DOHH2 (cell line): ENCODE data around the gene STMN3.

Source experiments
- H3F3A ChIP-seq: fragments of 200-600 bp; sonication (generic), shearing (Covaris generic); 2 replicates; pipeline ENCODE4 v1.6.0; 2016; ENCODE audit warnings: antibody characterized with exemption, mild to moderate bottlenecking; ENCODE audit not compliant: control insufficient read depth, insufficient read depth
- H3K27ac ChIP-seq: fragments of 200-600 bp; sonication (generic); 2 replicates; pipeline ENCODE4 v1.5.1; 2014; ENCODE audit warnings: low read depth, mild to moderate bottlenecking, low read length, moderate library complexity
- H3K27me3 ChIP-seq: fragments of 200-600 bp; sonication (generic); 2 replicates; pipeline ENCODE4 v1.6.1; 2014; ENCODE audit warnings: mild to moderate bottlenecking, low read length, mixed read lengths; ENCODE audit not compliant: control insufficient read depth
- H3K36me3 ChIP-seq: fragments of 200-600 bp; sonication (generic); 2 replicates; pipeline ENCODE4 v1.6.1; 2014; ENCODE audit warnings: mild to moderate bottlenecking, low read length, moderate library complexity, mixed read lengths; ENCODE audit not compliant: control insufficient read depth
- H3K4me1 ChIP-seq: fragments of 200-600 bp; sonication (generic); 2 replicates; pipeline ENCODE4 v1.6.1; 2014; ENCODE audit warnings: mild to moderate bottlenecking, low read length, mixed read lengths; ENCODE audit not compliant: control insufficient read depth
- H3K4me2 ChIP-seq: fragments of 200-600 bp; sonication (generic); 2 replicates; pipeline ENCODE4 v1.6.0; 2014; ENCODE audit warnings: mild to moderate bottlenecking, low read length, moderate library complexity
- H3K4me3 ChIP-seq: fragments of 200-600 bp; sonication (generic); 2 replicates; pipeline ENCODE4 v1.5.1; 2014; ENCODE audit warnings: mild to moderate bottlenecking, low read length, mixed read lengths
- H3K79me2 ChIP-seq: fragments of 200-600 bp; sonication (generic); 2 replicates; pipeline ENCODE4 v1.6.1; 2014; ENCODE audit warnings: mild to moderate bottlenecking, low read length, mixed read lengths; ENCODE audit not compliant: control insufficient read depth
- H3K9me2 ChIP-seq: fragments of 200-600 bp; sonication (generic); replicated peaks from 2 replicates; pipeline ENCODE4 v1.6.1; 2014; ENCODE audit warnings: mild to moderate bottlenecking, low read length, mixed read lengths; ENCODE audit not compliant: control insufficient read depth
- H3K9me3 ChIP-seq: fragments of 200-600 bp; sonication (generic); 2 replicates; pipeline ENCODE4 v1.6.1; 2014; ENCODE audit warnings: antibody characterized with exemption, low read length, mixed read lengths; ENCODE audit not compliant: control insufficient read depth, insufficient read depth
- H4K20me1 ChIP-seq: fragments of 200-600 bp; sonication (generic); 2 replicates; pipeline ENCODE4 v1.6.0; 2014; ENCODE audit warnings: low read depth, mild to moderate bottlenecking, antibody characterized with exemption, low read length, moderate library complexity; ENCODE audit not compliant: control insufficient read depth, insufficient read depth
- EZH2phosphoT487 ChIP-seq: fragments of 200-600 bp; sonication (generic); IDR thresholded peaks from 2 replicates; pipeline ENCODE4 v1.6.1; 2017; ENCODE audit warnings: borderline replicate concordance, mild to moderate bottlenecking, antibody characterized with exemption, low read length, moderate library complexity, mixed read lengths
- TF ChIP-seq, protein P1 (sequence below): fragments of 200-600 bp; sonication (generic); IDR thresholded peaks from one replicate; pipeline ENCODE4 v1.5.1; 2014; ENCODE audit warnings: antibody characterized with exemption, mild to moderate bottlenecking, low read depth, low read length; ENCODE audit not compliant: poor library complexity, severe bottlenecking

Gene STMN3

GRCh38 chr20:63592661-63593060, 60.6 kb downstream of the STMN3 start:
- no peaks in the 10 kb centered on the region for H3F3A ChIP-seq
- H3K4me3 ChIP-seq: no peak overlapping the region
- H3K36me3 ChIP-seq: peaks cover 32% of the 10 kb centered on the region; the same call in 1 of the 2 replicates

DNA sequence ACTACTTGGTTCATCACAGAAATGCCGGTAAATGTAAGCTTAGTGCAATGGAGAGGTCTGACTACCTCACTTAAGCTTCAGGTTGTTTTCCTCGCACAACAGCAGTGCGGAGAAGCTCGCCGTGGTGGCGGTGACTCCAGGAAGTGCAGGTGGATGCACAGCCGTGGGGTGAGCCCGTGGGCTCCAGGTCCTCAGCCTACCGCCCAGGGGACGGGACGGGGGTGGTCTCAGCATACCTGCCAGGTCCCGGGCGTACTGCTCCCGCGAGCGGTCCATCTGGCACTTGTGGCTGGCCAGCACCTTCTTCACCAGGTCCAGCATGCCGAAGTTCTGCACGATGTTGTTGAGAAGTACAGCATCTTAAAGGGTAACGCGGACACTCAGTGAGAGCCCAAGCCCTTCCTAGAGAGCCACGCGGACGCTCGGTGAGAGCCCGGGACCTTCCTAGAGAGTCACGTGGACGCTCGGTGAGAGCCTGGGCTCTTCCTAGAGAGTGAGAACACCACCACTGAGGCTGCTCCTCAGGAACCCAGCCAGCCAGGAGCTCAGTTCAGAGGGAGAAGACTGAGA, 61.4 kb downstream of the STMN3 start:
- H3K27me3 ChIP-seq: no peaks in the 10 kb centered on the region
- no peak overlapping the region for H3K4me3 ChIP-seq
- H3K4me2 ChIP-seq: no peak overlapping the region
- no peak overlapping the region for H3K27ac ChIP-seq
- H3K4me1 ChIP-seq: no peaks in the 10 kb centered on the region
- no peaks in the 10 kb centered on the region for H3F3A ChIP-seq
- no peaks in the 10 kb centered on the region for H4K20me1 ChIP-seq
- TF ChIP-seq, protein P1, sequence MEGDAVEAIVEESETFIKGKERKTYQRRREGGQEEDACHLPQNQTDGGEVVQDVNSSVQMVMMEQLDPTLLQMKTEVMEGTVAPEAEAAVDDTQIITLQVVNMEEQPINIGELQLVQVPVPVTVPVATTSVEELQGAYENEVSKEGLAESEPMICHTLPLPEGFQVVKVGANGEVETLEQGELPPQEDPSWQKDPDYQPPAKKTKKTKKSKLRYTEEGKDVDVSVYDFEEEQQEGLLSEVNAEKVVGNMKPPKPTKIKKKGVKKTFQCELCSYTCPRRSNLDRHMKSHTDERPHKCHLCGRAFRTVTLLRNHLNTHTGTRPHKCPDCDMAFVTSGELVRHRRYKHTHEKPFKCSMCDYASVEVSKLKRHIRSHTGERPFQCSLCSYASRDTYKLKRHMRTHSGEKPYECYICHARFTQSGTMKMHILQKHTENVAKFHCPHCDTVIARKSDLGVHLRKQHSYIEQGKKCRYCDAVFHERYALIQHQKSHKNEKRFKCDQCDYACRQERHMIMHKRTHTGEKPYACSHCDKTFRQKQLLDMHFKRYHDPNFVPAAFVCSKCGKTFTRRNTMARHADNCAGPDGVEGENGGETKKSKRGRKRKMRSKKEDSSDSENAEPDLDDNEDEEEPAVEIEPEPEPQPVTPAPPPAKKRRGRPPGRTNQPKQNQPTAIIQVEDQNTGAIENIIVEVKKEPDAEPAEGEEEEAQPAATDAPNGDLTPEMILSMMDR: no peak
- no peak for TF ChIP-seq EZH2phosphoT487
- H3K79me2 ChIP-seq: no peaks in the 10 kb centered on the region
- no peaks in the 10 kb centered on the region for H3K9me3 ChIP-seq
- H3K9me2 ChIP-seq: no peaks in the 10 kb centered on the region
- H3K36me3 ChIP-seq: peaks cover 30% of the 10 kb centered on the region; the same call in 1 of the 2 replicates

More at GRCh38 chr20:63592661-63593060, 60.6 kb downstream of the STMN3 start:
- Histone ChIP-seq H3K27ac (no peak overlapping the region), H3K4me1 (no peaks in the 10 kb centered on the region), H3K9me2 (no peaks in the 10 kb centered on the region), H3K9me3 (no peaks in the 10 kb centered on the region), H4K20me1 (no peaks in the 10 kb centered on the region), H3K27me3 (no peaks in the 10 kb centered on the region), H3K79me2 (no peaks in the 10 kb centered on the region), H3K4me2 (no peak overlapping the region)
- TF ChIP-seq, protein P1: no peak
- no peak for TF ChIP-seq EZH2phosphoT487

DNA sequence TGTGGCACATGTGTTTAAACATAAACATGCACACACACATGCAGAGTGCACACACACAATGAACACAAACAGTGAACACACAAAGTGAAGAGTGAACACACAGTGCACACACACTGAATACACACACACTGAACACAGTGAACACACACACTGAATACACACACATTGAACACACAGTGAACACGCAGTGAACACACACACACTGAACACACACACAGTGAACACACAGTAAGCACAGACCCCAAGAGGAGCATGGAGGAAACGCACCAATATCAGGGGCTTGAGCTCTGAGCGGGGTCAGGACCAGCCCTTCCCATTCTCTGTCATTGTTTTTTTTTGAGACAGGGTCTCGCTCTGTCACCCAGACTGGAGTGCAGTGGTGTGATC, 62.1 kb downstream of the STMN3 start:
- H3K9me2 ChIP-seq: no peaks in the 10 kb centered on the region
- no peaks in the 10 kb centered on the region for H4K20me1 ChIP-seq
- no peak overlapping the region for H3K4me2 ChIP-seq
- H3F3A ChIP-seq: no peaks in the 10 kb centered on the region
- H3K27ac ChIP-seq: no peak overlapping the region
- H3K4me3 ChIP-seq: no peak overlapping the region
- H3K4me1 ChIP-seq: no peaks in the 10 kb centered on the region
- no peaks in the 10 kb centered on the region for H3K9me3 ChIP-seq
- H3K36me3 ChIP-seq: peaks cover 30% of the 10 kb centered on the region; the same call in 1 of the 2 replicates
- H3K79me2 ChIP-seq: no peaks in the 10 kb centered on the region
- H3K27me3 ChIP-seq: no peaks in the 10 kb centered on the region
- TF ChIP-seq, protein P1: no peak
- no peak for TF ChIP-seq EZH2phosphoT487
